ENCODE measurements around the gene EPB41L3.

DNA sequence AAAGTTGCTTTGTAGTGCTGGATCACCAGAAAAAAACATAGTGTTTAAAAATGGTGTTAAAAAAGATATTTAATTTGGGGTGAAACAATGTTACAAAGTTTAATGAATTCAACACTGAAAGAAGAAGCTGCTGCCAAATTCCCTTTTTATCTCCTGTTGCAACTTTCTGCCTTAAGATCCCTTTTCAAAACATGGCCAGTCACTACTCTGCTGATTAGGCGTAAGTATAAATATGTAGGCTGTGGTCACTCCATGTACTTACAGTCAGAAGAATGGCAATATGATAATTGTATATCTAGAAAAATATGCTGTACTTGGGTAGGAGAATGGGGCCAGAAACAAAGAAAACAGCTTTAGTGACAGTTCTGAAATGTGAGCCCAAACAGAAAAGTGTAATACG lies 124.8 kb downstream of the EPB41L3 start:
- TF ChIP-seq POLR2A (IDR thresholded peaks at IDR 0.05) = no peak
- TF ChIP-seq, protein P1, sequence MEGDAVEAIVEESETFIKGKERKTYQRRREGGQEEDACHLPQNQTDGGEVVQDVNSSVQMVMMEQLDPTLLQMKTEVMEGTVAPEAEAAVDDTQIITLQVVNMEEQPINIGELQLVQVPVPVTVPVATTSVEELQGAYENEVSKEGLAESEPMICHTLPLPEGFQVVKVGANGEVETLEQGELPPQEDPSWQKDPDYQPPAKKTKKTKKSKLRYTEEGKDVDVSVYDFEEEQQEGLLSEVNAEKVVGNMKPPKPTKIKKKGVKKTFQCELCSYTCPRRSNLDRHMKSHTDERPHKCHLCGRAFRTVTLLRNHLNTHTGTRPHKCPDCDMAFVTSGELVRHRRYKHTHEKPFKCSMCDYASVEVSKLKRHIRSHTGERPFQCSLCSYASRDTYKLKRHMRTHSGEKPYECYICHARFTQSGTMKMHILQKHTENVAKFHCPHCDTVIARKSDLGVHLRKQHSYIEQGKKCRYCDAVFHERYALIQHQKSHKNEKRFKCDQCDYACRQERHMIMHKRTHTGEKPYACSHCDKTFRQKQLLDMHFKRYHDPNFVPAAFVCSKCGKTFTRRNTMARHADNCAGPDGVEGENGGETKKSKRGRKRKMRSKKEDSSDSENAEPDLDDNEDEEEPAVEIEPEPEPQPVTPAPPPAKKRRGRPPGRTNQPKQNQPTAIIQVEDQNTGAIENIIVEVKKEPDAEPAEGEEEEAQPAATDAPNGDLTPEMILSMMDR (IDR thresholded peaks at IDR 0.05) = no peak
